ENCODE data around the gene MEMO1.

DNA sequence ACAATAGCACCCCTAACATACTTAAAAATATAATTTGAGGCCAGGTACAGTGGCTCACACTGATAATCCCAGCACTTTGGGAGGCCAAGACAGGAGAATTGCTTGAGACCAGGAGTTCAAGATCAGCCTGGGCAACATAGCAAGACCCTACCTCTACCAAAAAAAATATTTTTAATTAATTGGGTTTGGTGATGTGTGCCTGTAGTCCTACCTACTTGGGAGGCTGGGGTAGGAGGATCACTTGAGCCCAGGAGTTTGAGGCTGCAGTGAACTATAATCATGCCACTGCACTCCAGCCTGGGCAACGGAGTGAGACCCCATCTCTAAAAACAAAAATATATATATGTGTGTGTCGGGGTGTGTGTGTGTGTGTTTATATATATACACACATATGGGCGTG, 91.3 kb downstream of the MEMO1 start:
- TF ChIP-seq, protein P1, sequence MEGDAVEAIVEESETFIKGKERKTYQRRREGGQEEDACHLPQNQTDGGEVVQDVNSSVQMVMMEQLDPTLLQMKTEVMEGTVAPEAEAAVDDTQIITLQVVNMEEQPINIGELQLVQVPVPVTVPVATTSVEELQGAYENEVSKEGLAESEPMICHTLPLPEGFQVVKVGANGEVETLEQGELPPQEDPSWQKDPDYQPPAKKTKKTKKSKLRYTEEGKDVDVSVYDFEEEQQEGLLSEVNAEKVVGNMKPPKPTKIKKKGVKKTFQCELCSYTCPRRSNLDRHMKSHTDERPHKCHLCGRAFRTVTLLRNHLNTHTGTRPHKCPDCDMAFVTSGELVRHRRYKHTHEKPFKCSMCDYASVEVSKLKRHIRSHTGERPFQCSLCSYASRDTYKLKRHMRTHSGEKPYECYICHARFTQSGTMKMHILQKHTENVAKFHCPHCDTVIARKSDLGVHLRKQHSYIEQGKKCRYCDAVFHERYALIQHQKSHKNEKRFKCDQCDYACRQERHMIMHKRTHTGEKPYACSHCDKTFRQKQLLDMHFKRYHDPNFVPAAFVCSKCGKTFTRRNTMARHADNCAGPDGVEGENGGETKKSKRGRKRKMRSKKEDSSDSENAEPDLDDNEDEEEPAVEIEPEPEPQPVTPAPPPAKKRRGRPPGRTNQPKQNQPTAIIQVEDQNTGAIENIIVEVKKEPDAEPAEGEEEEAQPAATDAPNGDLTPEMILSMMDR (IDR thresholded peaks at IDR 0.05) = no peak
- no peak for TF ChIP-seq POLR2A (IDR thresholded peaks at IDR 0.05)
